Measurements from ENCODE around the gene CFAP57. TPM values are rescaled to one million over a fixed set of nuclear protein-coding genes. Genes with fewer than 3 reads are reported as not detected.

CFAP57 gene
- total and polyA plus RNA-seq, 9 of the 15 experiments (the other 6 are each of a cell fraction or from before 2014, with no cell fraction given) = 0.04 to 0.22 (median 0.07) TPM; not detected in 3

DNA sequence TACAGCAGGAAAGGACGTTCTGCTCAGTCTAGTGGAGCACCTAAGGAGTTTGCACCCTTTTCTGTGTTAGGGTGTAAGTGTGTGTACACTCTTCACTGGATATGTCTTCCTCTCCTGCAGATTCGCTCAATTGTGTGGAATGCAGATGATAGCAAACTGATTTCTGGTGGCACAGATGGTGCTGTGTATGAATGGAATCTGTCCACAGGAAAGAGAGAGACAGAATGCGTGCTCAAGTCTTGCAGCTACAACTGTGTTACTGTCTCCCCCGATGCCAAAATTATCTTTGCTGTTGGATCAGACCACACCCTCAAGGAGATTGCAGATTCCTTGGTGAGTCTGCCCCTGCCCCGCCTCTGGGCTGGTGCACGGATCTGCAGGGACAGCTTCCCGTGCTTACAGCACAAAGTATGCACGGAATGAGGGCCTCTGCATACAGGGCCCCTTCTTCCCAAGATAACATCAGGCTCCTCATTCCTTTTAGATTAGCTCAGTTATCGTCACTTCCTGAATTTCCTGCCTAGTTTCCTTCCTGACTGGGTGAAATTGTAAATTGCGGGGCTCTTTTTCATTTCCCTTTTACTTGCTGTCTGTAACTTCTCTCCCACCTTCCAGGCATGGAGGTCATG, 34.6 kb downstream of the CFAP57 start (continued):
- TF ChIP-seq, protein P1, sequence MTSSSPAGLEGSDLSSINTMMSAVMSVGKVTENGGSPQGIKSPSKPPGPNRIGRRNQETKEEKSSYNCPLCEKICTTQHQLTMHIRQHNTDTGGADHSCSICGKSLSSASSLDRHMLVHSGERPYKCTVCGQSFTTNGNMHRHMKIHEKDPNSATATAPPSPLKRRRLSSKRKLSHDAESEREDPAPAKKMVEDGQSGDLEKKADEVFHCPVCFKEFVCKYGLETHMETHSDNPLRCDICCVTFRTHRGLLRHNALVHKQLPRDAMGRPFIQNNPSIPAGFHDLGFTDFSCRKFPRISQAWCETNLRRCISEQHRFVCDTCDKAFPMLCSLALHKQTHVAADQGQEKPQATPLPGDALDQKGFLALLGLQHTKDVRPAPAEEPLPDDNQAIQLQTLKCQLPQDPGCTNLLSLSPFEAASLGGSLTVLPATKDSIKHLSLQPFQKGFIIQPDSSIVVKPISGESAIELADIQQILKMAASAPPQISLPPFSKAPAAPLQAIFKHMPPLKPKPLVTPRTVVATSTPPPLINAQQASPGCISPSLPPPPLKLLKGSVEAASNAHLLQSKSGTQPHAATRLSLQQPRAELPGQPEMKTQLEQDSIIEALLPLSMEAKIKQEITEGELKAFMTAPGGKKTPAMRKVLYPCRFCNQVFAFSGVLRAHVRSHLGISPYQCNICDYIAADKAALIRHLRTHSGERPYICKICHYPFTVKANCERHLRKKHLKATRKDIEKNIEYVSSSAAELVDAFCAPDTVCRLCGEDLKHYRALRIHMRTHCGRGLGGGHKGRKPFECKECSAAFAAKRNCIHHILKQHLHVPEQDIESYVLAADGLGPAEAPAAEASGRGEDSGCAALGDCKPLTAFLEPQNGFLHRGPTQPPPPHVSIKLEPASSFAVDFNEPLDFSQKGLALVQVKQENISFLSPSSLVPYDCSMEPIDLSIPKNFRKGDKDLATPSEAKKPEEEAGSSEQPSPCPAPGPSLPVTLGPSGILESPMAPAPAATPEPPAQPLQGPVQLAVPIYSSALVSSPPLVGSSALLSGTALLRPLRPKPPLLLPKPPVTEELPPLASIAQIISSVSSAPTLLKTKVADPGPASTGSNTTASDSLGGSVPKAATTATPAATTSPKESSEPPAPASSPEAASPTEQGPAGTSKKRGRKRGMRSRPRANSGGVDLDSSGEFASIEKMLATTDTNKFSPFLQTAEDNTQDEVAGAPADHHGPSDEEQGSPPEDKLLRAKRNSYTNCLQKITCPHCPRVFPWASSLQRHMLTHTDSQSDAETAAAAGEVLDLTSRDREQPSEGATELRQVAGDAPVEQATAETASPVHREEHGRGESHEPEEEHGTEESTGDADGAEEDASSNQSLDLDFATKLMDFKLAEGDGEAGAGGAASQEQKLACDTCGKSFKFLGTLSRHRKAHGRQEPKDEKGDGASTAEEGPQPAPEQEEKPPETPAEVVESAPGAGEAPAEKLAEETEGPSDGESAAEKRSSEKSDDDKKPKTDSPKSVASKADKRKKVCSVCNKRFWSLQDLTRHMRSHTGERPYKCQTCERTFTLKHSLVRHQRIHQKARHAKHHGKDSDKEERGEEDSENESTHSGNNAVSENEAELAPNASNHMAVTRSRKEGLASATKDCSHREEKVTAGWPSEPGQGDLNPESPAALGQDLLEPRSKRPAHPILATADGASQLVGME (CRISPR knock-in tag; IDR thresholded peaks at IDR 0.05) = no peak
- no peak for TF ChIP-seq FOXK1 (CRISPR knock-in tag; IDR thresholded peaks at IDR 0.05; ENCODE audit: borderline replicate concordance)
- TF ChIP-seq JUND (IDR thresholded peaks at IDR 0.05; ENCODE audit: borderline replicate concordance, low read depth, low read length) = 0 out of 2 replicates have a peak, but pooled peaks have one; percentile 9
- TF ChIP-seq JUND (tag; IDR thresholded peaks at IDR 0.05; ENCODE audit: borderline replicate concordance, low read depth, low read length) = no peak
- TF ChIP-seq, protein P2, sequence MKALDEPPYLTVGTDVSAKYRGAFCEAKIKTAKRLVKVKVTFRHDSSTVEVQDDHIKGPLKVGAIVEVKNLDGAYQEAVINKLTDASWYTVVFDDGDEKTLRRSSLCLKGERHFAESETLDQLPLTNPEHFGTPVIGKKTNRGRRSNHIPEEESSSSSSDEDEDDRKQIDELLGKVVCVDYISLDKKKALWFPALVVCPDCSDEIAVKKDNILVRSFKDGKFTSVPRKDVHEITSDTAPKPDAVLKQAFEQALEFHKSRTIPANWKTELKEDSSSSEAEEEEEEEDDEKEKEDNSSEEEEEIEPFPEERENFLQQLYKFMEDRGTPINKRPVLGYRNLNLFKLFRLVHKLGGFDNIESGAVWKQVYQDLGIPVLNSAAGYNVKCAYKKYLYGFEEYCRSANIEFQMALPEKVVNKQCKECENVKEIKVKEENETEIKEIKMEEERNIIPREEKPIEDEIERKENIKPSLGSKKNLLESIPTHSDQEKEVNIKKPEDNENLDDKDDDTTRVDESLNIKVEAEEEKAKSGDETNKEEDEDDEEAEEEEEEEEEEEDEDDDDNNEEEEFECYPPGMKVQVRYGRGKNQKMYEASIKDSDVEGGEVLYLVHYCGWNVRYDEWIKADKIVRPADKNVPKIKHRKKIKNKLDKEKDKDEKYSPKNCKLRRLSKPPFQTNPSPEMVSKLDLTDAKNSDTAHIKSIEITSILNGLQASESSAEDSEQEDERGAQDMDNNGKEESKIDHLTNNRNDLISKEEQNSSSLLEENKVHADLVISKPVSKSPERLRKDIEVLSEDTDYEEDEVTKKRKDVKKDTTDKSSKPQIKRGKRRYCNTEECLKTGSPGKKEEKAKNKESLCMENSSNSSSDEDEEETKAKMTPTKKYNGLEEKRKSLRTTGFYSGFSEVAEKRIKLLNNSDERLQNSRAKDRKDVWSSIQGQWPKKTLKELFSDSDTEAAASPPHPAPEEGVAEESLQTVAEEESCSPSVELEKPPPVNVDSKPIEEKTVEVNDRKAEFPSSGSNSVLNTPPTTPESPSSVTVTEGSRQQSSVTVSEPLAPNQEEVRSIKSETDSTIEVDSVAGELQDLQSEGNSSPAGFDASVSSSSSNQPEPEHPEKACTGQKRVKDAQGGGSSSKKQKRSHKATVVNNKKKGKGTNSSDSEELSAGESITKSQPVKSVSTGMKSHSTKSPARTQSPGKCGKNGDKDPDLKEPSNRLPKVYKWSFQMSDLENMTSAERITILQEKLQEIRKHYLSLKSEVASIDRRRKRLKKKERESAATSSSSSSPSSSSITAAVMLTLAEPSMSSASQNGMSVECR (CRISPR knock-in tag; IDR thresholded peaks at IDR 0.05) = no peak
- no peak for TF ChIP-seq DIDO1 (tag; IDR thresholded peaks at IDR 0.05; ENCODE audit: low read depth)
- no peak for TF ChIP-seq SMARCE1 (IDR thresholded peaks at IDR 0.05)
- no peak for TF ChIP-seq ZNF589 (CRISPR knock-in tag; IDR thresholded peaks at IDR 0.05; ENCODE audit: low read depth)
- no peak for TF ChIP-seq NCOA2 (IDR thresholded peaks at IDR 0.05; ENCODE audit: partially characterized antibody in 2 of 2)
- no peak for TF ChIP-seq ZSCAN29 (IDR thresholded peaks at IDR 0.05)
- TF ChIP-seq SPI1 (IDR thresholded peaks at IDR 0.05; ENCODE audit: borderline replicate concordance, low read depth, low read length) = 0 out of 2 replicates have a peak, but pooled peaks have one; percentile 22
- TF ChIP-seq DACH1 (IDR thresholded peaks at IDR 0.05; ENCODE audit: partially characterized antibody) = no peak
- TF ChIP-seq ZNF830 (CRISPR knock-in tag; IDR thresholded peaks at IDR 0.05) = 0 out of 2 replicates have a peak, but pooled peaks have one; percentile 30

Data from K562 (cell line).